Measurements from ENCODE around the gene SPACA7. TPM values are rescaled to one million over a fixed set of nuclear protein-coding genes. Genes with fewer than 3 reads are reported as not detected.

The SPACA7 gene
- total RNA-seq, 4 donors from 2014 or later = not detected

- Histone ChIP-seq H3K36me3 (no peaks in the 10 kb centered on the region), H3K4me1 (no peaks in the 10 kb centered on the region), H3K27me3 (no peaks in the 10 kb centered on the region), H3K9me3 (peaks cover 0 to 7% of the 10 kb centered on the region in 2 donors), H3K27ac (no peak overlapping the region), H3K4me3 (no peak overlapping the region)
- no peak for DNase-seq
- intact Hi-C loops (cut with DNase I; ENCODE audit: low total_unique reads) = no loop called here
- in situ Hi-C loops (cut with MboI; ENCODE audit: low pct_ligation_motif_present in 1 of 4, low pct_unique_long_range_greater_than_20kb in 1 of 4, low sequenced_read_pairs in 3 of 4) = no loop called here
- 60 to 72% methylated on average over 1 of the region's 1 CpG for WGBS, 2 donors (ENCODE audit: low coverage in 1 of 2)
- TF ChIP-seq CTCF (IDR thresholded peaks at IDR 0.05) = no peak
- TF ChIP-seq POLR2AphosphoS5 (IDR thresholded peaks at IDR 0.05) = no peak
Measured at GRCh38 chr13:112475889-112476288, 99.7 kb downstream of the SPACA7 start.

- Histone ChIP-seq H3K9me3 (peaks cover 0 to 8% of the 10 kb centered on the region in 2 donors), H3K4me1 (no peaks in the 10 kb centered on the region), H3K27ac (no peak overlapping the region), H3K27me3 (no peaks in the 10 kb centered on the region), H3K36me3 (no peaks in the 10 kb centered on the region), H3K4me3 (no peak overlapping the region)
- TF ChIP-seq POLR2A (IDR thresholded peaks at IDR 0.05) = no peak
- TF ChIP-seq POLR2AphosphoS5 (IDR thresholded peaks at IDR 0.05) = no peak
- no peak for TF ChIP-seq EP300 (IDR thresholded peaks at IDR 0.05; ENCODE audit: low read depth)
- TF ChIP-seq CTCF (IDR thresholded peaks at IDR 0.05) = no peak
- in situ Hi-C loops (cut with MboI; ENCODE audit: low pct_ligation_motif_present in 1 of 4, low pct_unique_long_range_greater_than_20kb in 1 of 4, low sequenced_read_pairs in 3 of 4) (no loop called here), intact Hi-C loops (cut with DNase I; ENCODE audit: low total_unique reads) (no loop called here)
- WGBS, 2 donors (ENCODE audit: low coverage in 1 of 2) = 78 to 87% methylated on average over 6 to 9 of the region's 9 CpGs
- no peak for DNase-seq
Measured at GRCh38 chr13:112477070-112477619, 101.0 kb downstream of the SPACA7 start.

- 90% methylated on average over 7 of the region's 7 CpGs; no CpG with 5 or more reads in 1 of the 2 donors for WGBS, 2 donors (ENCODE audit: low coverage in 1 of 2)
- Histone ChIP-seq H3K27me3 (no peaks in the 10 kb centered on the region), H3K4me1 (no peaks in the 10 kb centered on the region), H3K36me3 (no peaks in the 10 kb centered on the region), H3K27ac (no peak overlapping the region), H3K4me3 (no peak overlapping the region), H3K9me3 (peaks cover 0 to 8% of the 10 kb centered on the region in 2 donors)
- no peak for DNase-seq
- TF ChIP-seq POLR2A (IDR thresholded peaks at IDR 0.05) (no peak), POLR2AphosphoS5 (IDR thresholded peaks at IDR 0.05) (no peak), CTCF (IDR thresholded peaks at IDR 0.05) (no peak), EP300 (IDR thresholded peaks at IDR 0.05; ENCODE audit: low read depth) (no peak)
- intact Hi-C loops (cut with DNase I; ENCODE audit: low total_unique reads) = no loop called here
- in situ Hi-C loops (cut with MboI; ENCODE audit: low pct_ligation_motif_present in 1 of 4, low pct_unique_long_range_greater_than_20kb in 1 of 4, low sequenced_read_pairs in 3 of 4) = no loop called here
Measured at GRCh38 chr13:112479389-112479788, 103.2 kb downstream of the SPACA7 start.

GRCh38 chr13:112481458-112481857 lies 105.3 kb downstream of the SPACA7 start:
- Histone ChIP-seq H3K4me3 (no peak overlapping the region), H3K4me1 (no peaks in the 10 kb centered on the region), H3K27me3 (no peaks in the 10 kb centered on the region), H3K36me3 (peaks cover 0 to 7% (median 1%) of the 10 kb centered on the region in 4 donors), H3K27ac (no peak overlapping the region), H3K9me3 (peaks cover 0 to 8% of the 10 kb centered on the region in 2 donors)
- TF ChIP-seq POLR2AphosphoS5 (IDR thresholded peaks at IDR 0.05) (no peak), CTCF (IDR thresholded peaks at IDR 0.05) (no peak), EP300 (IDR thresholded peaks at IDR 0.05; ENCODE audit: low read depth) (no peak), POLR2A (IDR thresholded peaks at IDR 0.05) (no peak)
- in situ Hi-C loops (cut with MboI; ENCODE audit: low pct_ligation_motif_present in 1 of 4, low pct_unique_long_range_greater_than_20kb in 1 of 4, low sequenced_read_pairs in 3 of 4) (no loop called here), intact Hi-C loops (cut with DNase I; ENCODE audit: low total_unique reads) (no loop called here)
- no peak for DNase-seq
